ENCODE measurements around the gene CERKL. TPM values are rescaled to one million over a fixed set of nuclear protein-coding genes. Genes with fewer than 3 reads are reported as not detected.

CERKL gene
- total and polyA plus RNA-seq, 2 experiments from 2014 or later = 0.32 to 0.69 TPM

DNA sequence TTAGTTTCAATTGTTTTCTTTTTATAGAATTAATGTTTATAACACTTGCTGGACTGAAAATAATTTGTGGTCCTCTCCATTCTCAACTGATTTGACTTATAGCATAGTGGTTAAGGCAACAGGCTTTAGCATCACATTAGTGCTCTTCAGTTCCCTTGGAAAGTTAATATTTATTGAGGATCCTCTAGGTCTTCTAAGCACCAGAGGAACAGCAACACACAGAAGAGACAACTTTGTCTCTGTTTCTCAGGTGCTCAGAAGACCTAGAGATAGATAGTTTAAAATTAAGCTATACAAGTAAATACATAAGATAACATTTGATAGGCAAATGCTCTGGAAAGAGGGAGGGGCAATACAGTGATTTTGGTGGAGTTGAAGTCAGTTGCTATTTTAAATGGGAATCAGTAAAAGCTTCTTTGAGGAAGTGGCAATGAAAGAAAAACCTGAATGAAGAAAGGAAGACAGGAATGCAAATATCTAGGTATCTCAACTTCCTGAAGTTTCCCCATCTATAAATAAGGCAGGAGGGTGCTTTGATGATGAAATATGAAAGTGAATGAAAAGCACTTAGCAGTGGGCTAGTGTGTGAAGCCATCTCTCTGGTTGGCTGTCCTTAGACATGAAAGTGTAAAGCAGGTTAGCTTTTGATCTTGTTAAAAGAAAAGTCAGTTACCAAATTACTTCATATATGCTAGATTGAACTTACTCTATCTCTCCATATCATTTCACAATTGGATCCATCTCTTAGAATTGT is 15.5 kb upstream of the CERKL start (continued):
- TF ChIP-seq, protein P1, sequence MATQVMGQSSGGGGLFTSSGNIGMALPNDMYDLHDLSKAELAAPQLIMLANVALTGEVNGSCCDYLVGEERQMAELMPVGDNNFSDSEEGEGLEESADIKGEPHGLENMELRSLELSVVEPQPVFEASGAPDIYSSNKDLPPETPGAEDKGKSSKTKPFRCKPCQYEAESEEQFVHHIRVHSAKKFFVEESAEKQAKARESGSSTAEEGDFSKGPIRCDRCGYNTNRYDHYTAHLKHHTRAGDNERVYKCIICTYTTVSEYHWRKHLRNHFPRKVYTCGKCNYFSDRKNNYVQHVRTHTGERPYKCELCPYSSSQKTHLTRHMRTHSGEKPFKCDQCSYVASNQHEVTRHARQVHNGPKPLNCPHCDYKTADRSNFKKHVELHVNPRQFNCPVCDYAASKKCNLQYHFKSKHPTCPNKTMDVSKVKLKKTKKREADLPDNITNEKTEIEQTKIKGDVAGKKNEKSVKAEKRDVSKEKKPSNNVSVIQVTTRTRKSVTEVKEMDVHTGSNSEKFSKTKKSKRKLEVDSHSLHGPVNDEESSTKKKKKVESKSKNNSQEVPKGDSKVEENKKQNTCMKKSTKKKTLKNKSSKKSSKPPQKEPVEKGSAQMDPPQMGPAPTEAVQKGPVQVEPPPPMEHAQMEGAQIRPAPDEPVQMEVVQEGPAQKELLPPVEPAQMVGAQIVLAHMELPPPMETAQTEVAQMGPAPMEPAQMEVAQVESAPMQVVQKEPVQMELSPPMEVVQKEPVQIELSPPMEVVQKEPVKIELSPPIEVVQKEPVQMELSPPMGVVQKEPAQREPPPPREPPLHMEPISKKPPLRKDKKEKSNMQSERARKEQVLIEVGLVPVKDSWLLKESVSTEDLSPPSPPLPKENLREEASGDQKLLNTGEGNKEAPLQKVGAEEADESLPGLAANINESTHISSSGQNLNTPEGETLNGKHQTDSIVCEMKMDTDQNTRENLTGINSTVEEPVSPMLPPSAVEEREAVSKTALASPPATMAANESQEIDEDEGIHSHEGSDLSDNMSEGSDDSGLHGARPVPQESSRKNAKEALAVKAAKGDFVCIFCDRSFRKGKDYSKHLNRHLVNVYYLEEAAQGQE (IDR thresholded peaks at IDR 0.05; ENCODE audit: unreplicated experiment) = no peak
- TF ChIP-seq ZNF331 (CRISPR knock-in tag; IDR thresholded peaks at IDR 0.05; ENCODE audit: low read depth) = no peak
- TF ChIP-seq, protein P2, sequence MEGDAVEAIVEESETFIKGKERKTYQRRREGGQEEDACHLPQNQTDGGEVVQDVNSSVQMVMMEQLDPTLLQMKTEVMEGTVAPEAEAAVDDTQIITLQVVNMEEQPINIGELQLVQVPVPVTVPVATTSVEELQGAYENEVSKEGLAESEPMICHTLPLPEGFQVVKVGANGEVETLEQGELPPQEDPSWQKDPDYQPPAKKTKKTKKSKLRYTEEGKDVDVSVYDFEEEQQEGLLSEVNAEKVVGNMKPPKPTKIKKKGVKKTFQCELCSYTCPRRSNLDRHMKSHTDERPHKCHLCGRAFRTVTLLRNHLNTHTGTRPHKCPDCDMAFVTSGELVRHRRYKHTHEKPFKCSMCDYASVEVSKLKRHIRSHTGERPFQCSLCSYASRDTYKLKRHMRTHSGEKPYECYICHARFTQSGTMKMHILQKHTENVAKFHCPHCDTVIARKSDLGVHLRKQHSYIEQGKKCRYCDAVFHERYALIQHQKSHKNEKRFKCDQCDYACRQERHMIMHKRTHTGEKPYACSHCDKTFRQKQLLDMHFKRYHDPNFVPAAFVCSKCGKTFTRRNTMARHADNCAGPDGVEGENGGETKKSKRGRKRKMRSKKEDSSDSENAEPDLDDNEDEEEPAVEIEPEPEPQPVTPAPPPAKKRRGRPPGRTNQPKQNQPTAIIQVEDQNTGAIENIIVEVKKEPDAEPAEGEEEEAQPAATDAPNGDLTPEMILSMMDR (conservative IDR thresholded peaks at IDR 0.05; ENCODE audit: low read depth in 2 of 2) = no peak
- TF ChIP-seq CREB1 (CRISPR knock-in tag; IDR thresholded peaks at IDR 0.05; ENCODE audit: low read depth) = no peak

DNA sequence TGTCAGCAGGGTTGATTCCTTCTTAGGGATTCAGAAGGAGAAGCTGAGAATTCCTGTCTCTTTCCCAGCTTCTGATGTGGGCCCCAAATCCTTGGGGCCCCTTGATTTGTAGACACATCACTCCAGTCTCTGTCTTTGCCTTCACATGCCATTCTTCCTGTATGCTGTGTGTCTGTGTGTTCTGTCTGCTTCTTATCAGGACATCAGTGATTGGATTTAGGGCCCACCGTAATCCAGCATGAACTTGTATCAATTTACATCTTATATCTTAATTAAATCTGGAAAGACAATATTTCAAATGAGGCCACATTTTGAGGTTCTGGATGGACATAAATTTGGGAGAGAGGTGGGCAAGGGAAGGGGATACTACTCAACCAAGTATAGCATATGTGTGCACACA is 13.7 kb upstream of the CERKL start:
- H3K9me2 ChIP-seq (ENCODE audit: insufficient read depth) = no peaks in the 10 kb centered on the region; the same call in 1 of the 2 replicates
- Mint-ChIP-seq H3K4me1 (peaks cover 18% of the 10 kb centered on the region), H3K4me3 (no peak overlapping the region), H3K9me3 (peaks cover 16% of the 10 kb centered on the region; the same call in 2 of the 3 replicates), H3K36me3 (ENCODE audit: low read depth) (peaks cover 13% of the 10 kb centered on the region; the same call in 2 of the 3 replicates), H3K27ac (no peak overlapping the region), H3K27me3 (ENCODE audit: insufficient read depth, low read depth, poor library complexity) (peaks cover 9% of the 10 kb centered on the region)
- no peaks in the 10 kb centered on the region for H3K36me3 ChIP-seq (ENCODE audit: insufficient read depth)
- H3K4me2 ChIP-seq = no peak overlapping the region
- no peaks in the 10 kb centered on the region for H3F3A ChIP-seq (replicated peaks; ENCODE audit: low read depth)
- H4K20me1 ChIP-seq (replicated peaks; ENCODE audit: insufficient read depth) = no peaks in the 10 kb centered on the region
- H3K4me1 ChIP-seq (ENCODE audit: insufficient read depth) = peaks cover 14% of the 10 kb centered on the region
- DNase-seq (ENCODE audit: low spot score) (no peak), ATAC-seq (no peak)
- no peak overlapping the region for H2AFZ ChIP-seq
- H3K79me2 ChIP-seq (replicated peaks; ENCODE audit: insufficient read depth) = no peaks in the 10 kb centered on the region
- H3K4me3 ChIP-seq = no peak overlapping the region
- no peak overlapping the region for H3K27ac ChIP-seq (ENCODE audit: low read depth)
- H3K27me3 ChIP-seq (ENCODE audit: insufficient read depth) = peaks cover 75% of the 10 kb centered on the region
- no peak for TF ChIP-seq EZH2phosphoT487 (IDR thresholded peaks at IDR 0.05; ENCODE audit: unreplicated experiment)
- TF ChIP-seq, protein P3, sequence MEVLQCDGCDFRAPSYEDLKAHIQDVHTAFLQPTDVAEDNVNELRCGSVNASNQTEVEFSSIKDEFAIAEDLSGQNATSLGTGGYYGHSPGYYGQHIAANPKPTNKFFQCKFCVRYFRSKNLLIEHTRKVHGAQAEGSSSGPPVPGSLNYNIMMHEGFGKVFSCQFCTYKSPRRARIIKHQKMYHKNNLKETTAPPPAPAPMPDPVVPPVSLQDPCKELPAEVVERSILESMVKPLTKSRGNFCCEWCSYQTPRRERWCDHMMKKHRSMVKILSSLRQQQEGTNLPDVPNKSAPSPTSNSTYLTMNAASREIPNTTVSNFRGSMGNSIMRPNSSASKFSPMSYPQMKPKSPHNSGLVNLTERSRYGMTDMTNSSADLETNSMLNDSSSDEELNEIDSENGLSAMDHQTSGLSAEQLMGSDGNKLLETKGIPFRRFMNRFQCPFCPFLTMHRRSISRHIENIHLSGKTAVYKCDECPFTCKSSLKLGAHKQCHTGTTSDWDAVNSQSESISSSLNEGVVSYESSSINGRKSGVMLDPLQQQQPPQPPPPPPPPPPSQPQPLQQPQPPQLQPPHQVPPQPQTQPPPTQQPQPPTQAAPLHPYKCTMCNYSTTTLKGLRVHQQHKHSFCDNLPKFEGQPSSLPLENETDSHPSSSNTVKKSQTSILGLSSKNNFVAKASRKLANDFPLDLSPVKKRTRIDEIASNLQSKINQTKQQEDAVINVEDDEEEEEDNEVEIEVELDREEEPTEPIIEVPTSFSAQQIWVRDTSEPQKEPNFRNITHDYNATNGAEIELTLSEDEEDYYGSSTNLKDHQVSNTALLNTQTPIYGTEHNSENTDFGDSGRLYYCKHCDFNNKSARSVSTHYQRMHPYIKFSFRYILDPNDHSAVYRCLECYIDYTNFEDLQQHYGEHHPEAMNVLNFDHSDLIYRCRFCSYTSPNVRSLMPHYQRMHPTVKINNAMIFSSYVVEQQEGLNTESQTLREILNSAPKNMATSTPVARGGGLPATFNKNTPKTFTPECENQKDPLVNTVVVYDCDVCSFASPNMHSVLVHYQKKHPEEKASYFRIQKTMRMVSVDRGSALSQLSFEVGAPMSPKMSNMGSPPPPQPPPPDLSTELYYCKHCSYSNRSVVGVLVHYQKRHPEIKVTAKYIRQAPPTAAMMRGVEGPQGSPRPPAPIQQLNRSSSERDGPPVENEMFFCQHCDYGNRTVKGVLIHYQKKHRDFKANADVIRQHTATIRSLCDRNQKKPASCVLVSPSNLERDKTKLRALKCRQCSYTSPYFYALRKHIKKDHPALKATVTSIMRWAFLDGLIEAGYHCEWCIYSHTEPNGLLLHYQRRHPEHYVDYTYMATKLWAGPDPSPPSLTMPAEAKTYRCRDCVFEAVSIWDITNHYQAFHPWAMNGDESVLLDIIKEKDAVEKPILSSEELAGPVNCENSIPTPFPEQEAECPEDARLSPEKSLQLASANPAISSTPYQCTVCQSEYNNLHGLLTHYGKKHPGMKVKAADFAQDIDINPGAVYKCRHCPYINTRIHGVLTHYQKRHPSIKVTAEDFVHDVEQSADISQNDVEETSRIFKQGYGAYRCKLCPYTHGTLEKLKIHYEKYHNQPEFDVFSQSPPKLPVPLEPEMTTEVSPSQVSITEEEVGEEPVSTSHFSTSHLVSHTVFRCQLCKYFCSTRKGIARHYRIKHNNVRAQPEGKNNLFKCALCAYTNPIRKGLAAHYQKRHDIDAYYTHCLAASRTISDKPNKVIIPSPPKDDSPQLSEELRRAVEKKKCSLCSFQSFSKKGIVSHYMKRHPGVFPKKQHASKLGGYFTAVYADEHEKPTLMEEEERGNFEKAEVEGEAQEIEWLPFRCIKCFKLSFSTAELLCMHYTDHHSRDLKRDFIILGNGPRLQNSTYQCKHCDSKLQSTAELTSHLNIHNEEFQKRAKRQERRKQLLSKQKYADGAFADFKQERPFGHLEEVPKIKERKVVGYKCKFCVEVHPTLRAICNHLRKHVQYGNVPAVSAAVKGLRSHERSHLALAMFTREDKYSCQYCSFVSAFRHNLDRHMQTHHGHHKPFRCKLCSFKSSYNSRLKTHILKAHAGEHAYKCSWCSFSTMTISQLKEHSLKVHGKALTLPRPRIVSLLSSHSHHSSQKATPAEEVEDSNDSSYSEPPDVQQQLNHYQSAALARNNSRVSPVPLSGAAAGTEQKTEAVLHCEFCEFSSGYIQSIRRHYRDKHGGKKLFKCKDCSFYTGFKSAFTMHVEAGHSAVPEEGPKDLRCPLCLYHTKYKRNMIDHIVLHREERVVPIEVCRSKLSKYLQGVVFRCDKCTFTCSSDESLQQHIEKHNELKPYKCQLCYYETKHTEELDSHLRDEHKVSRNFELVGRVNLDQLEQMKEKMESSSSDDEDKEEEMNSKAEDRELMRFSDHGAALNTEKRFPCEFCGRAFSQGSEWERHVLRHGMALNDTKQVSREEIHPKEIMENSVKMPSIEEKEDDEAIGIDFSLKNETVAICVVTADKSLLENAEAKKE (CRISPR knock-in tag; IDR thresholded peaks at IDR 0.05) = no peak
- TF ChIP-seq, protein P4, sequence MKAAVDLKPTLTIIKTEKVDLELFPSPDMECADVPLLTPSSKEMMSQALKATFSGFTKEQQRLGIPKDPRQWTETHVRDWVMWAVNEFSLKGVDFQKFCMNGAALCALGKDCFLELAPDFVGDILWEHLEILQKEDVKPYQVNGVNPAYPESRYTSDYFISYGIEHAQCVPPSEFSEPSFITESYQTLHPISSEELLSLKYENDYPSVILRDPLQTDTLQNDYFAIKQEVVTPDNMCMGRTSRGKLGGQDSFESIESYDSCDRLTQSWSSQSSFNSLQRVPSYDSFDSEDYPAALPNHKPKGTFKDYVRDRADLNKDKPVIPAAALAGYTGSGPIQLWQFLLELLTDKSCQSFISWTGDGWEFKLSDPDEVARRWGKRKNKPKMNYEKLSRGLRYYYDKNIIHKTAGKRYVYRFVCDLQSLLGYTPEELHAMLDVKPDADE (IDR thresholded peaks at IDR 0.05) = no peak
- no peak for TF ChIP-seq NANOG (IDR thresholded peaks at IDR 0.05; ENCODE audit: borderline replicate concordance)
- TF ChIP-seq, protein P2 (conservative IDR thresholded peaks at IDR 0.05; ENCODE audit: low read depth in 2 of 2) = no peak

Data from GM23338 (cell line).